ENCODE results near the gene DIS3L2.
"Not testable (repeated sequence)": the region's sequence is repeated elsewhere in the genome, so short reads cannot be mapped to it uniquely, and the experiment has no call there.

The DIS3L2 gene

DNA sequence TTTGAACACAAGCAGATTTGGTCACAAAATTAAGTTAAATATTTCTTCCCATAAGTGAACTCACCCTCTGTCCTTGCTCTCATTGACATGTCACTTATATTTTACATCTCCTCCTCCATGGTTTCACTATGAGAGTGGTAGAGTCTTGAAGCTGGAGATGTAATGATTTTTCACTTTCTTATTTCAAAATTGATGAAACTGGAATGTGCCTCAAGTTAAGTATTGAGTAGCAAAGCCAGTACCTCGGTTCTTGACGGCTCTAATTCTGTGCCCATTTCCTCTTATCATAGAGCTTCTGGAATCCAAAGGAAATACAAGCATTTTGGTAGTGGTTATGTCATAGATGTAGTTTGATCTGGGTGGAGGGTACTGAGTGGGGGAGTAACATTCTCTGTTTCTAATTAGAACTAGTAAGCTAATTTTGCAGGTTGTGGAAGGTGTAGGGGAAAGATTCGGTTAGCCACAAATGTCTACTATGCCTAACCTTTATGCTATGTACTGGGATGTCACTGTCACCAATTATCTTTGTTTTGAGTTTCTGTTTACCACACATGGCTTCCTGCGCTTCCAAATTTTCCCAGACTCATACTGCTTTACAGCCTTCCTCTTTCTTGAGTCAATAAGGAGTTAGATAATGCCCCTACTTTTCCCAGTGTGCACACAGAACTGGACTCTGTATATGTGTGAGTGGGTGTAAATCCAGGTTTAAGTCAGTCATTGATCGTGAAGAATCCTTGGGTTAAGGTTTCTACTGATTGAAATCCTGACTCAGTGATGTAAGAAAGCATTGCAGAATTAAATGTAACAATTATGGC lies 96.8 kb downstream of the DIS3L2 start:
- DNase-seq (ENCODE audit: low read depth), result no peak

DNA sequence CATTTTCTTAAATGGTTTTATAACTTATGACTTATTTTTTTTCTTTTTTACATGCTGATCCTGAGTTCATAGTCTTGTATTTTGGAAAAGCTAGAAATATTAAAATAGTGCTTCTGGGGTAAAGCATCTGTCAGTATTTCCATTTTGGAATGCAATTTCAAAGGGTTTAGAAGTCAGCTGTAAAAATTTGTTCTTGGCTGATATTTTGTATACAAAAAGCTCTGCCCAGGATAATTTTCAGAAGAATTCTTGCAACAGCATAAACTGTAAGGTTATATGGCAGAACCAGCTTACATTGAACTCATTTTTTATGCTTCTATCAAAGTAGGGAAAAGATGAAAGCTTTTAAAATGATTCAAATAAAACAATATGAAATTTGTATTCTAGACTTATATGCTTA lies 97.4 kb downstream of the DIS3L2 start:
- no peak for DNase-seq (ENCODE audit: low read depth)

DNA sequence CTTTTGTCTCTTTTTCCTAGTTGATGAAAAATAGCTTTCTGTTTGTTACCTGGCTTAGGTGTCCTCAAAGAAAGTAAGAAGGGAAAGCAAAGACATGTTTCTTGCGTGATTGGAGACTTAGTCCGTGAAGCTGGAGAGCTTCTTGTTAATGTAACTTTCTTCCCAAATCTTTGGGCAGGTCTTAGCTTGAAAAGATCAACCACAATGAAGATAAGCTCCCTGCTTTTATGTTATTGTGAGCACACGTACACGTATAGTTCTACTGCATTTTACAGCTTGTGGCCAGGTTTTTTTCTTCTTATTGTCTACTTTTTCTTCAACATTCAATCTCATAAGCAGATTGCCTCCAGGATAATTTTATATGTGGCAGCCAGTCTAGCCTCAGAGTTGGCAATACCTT lies 99.8 kb downstream of the DIS3L2 start:
- DNase-seq (ENCODE audit: low read depth), result no peak

DNA sequence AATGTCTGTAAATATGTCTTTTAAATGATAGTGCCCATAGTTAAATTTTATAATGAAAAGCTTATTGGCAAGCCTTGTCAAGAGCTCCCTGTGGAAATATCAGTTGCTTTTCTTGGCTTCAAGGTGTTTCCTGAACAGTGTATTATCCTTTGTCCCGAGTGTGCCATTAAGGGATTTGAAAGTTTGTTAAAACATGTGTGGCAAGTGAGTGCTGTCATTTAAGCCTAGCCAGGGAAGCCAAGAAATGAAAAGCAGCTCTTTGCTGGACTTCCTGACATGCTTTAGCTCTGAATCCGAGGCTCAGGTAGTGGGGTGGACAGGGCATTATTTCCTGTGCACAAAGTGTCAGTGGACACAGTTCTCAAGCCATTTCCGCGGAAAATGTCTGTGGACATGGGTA lies 111.5 kb downstream of the DIS3L2 start:
- DNase-seq (ENCODE audit: low read depth), result no peak

DNA sequence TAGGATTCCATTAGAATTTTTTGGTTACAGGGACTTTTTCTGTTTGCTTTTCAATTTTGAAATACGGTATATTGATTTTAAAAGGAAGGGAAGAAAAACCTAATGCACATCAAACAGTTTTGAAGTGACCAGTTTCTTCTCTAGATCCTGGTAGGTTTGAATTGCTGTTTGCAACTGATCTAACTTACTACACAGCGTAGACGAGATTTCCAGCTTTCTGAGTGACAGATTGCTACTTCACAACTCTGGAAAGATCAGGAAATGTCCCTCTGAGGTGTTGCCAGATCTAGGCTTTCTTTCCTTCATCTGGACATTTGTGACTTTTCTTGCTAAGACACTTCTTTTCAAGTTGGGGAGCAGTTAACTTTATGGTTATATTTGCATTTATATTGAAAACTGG lies 112.2 kb downstream of the DIS3L2 start:
- no peak for DNase-seq (ENCODE audit: low read depth)

DNA sequence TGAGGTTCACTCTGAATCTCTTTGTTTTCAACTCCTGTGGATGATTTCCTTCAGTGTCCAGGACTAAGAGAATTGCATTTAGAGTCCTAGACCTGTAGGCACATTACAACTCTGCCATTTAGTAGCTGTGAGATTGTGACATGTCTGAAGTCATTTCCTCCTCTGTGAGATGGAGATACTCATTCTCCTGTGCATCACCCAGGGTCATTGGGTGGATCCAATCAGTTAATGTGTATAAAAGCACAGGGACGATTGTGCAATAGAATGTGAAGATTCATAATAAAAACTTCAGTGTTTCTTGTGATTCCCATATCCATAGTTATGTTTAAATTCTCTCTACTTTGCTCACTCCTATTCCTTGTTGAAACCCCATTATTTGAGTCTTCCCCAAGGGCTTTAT lies 113.6 kb downstream of the DIS3L2 start:
- no peak for DNase-seq (ENCODE audit: low read depth)

DNA sequence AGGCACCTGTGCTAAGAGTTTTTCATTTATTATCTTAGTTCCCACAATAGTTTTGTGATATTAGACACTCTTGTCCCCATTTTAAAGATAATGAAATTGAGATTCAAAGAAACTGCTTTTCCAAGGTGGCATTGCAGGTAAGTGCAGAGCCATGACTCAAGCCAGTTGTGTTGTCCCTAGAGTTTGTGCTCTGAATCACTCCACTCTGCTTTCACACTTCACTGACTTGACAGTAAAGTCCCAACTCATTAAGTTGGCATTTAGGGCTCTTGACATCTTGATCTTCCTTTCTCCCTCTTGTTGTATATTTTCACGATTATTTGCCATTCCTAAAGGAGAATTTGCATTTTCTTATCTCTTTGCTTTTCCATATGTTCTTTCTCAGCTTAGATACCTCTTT lies 114.3 kb downstream of the DIS3L2 start:
- no peak for DNase-seq (ENCODE audit: low read depth)

DNA sequence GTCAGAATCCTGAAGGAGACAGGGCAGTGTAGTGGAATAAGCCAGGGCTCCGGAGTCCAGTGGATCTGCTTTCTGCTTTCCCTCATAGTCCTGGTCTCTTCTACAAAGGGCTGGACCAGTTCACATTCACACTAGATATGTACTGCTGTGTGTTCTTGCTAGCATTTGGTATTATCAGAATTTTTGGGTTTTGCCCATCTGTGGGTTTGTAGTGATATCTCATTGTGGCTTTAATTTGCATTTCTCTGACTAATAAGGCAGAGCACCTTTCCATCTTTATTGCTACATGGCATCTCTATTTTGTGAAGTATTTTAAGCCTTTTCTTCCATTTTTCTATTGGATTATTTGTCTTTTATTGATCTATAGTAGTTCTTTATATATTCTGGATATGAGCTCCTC lies 114.8 kb downstream of the DIS3L2 start:
- no peak for DNase-seq (ENCODE audit: low read depth)

DNA sequence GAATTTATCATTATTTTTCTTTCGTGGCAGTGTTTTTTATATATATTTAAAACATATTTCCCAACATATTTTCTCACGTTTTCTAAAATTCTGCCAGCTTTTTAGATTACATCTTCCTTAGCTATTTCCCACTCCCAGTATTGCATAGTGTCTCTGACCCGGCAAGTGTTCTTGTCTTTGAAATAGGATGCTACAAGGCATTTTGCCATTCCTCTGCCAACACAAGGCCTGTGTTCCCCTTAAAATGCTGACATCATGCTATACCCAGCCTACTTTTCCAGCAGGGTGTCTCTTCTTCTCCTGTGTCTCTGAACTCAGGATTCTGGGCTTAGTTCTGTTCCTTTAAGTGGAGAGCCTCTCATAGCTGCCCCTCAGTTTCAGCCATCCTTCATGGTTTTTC lies 115.2 kb downstream of the DIS3L2 start:
- no peak for DNase-seq (ENCODE audit: low read depth)

DNA sequence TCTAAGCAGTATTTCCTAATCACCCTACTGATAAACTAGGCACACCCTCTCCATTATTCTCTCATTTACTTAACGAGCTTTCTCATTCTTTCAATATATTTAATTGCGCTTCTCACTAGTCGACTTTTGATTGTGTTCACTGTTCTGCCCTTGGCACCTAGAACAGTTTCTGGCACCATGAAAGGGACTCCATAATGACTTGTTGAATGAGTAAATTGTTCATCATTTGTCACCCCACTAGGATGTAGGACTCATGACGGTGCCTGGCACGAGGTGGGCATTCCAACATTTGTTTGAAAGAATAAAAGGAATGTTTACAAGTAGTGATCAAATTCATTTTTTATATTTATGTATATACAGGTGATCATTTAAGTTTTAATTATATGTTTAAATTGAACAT lies 123.7 kb downstream of the DIS3L2 start:
- DNase-seq (ENCODE audit: low read depth), result no peak

DNA sequence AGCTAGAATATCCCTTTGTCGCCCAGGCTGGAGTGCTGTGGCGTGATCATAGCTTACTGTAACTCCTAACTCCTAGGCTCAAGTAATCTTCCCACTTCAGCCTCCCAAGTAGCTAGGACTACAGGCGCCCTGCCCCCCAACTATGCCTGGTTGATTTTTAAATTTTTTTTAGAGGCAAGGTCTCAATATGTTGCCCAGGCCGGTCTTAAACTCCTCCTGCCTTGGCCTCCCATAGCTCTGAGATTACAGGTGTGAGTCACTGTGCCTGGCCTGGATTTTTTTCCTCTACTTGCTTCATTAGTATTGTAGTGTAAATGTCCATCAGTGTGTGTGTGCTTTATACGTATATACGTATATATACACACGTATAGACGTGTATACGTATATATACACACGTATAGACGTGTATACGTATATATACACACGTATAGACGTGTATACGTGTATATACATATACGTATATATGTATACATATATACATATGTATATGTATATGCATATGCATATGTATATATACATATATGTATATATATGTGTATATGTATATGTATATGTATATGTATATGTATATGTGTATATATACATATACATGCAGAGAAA lies 124.4 kb downstream of the DIS3L2 start:
- DNase-seq (ENCODE audit: low read depth), result no peak

DNA sequence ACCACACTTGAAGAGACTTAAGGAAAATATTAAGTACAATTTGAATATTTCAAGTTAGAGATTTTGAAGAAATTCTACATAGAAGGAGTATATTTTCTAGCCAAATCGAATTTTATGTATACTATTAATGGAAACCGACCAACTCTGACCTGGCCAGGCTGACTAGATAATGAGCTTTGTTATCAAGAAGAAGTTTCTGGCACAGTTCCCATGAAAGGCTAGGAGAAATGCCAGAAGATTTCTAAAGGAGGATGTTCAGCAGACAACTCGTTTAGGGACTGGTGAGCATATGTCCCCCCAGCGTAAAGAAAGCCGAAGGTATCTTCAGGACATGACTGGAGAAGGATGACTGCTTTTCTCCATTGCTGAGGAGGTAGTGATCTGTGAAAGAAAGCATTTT lies 127.3 kb downstream of the DIS3L2 start:
- no peak for DNase-seq (ENCODE audit: low read depth)

DNA sequence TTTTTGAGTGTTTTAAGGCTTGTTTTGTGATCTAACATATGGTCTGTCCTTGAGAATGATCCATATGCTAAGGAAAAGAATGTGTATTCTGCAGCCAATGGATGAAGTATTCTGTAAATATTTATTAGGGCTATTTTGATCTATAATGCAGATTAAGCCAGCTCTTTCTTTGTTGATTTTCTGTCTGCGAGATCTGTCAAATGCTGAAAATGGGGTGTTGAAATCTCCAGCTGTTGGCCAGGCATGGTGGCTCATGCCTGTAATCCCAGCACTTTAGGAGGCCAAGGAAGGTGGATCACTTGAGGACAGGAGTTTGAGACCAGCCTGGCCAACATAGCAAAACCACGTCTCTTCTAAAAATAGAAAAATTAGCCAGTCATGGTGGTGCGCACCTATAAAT lies 132.7 kb downstream of the DIS3L2 start:
- DNase-seq (ENCODE audit: low read depth), result no peak

DNA sequence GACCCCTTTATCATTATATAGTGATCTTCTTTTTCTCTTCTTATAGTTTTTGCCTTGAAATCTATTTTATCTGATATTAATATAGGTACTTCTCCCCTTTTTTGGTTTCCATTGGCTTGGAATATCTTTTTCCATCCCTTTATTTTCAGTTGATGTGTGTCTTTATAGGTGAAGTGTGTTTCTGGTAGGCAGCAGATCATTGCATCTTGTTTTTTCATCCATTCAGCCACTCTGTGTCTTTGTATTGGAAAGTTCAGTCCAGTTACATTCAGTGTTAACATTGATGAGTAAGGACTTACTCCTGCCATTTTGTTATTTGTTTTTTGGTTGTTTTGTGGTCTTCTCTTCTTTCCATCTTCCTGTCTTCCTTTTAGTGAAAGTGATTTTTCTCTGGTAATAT lies 133.4 kb downstream of the DIS3L2 start:
- no peak for DNase-seq (ENCODE audit: low read depth)

DNA sequence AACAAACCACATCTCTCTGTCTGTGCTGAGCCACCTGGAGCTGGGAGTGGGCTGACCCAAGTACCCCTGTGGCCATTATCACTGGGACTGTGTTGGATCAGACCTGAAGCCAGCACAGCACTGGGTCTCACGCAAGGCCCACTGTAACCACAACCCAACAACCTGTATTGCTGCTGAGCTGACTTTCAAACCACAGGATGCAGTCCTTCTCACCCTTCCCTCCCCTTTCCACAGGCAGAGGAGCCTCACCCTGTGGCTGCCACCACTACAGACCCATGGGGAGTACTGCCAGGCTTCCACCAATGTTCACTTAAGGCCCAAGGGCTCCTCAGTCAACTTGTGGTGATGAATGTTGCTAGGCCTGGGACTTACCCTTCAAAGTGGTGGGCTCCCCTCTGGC lies 135.7 kb downstream of the DIS3L2 start:
- DNase-seq (ENCODE audit: low read depth), result no peak

DNA sequence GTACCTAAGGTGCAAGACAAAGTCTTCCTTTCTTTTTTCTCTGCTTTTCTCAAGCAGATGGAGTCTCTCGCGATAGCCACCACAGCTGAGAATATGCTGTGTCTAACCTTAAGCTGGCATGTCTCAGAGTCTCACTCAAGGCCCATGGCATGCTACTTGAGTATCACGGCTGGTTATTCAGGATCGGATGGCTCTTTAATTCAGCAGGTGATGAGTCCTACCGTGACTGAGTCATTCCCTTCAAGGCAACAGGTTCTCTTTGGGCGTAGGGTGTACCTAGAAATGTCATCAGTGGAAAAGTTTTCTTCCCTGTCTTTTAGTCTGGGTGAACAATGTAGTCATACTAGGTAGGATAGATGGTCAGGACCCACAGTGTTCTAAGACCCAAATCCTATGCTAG lies 136.2 kb downstream of the DIS3L2 start:
- DNase-seq (ENCODE audit: low read depth), result no peak

DNA sequence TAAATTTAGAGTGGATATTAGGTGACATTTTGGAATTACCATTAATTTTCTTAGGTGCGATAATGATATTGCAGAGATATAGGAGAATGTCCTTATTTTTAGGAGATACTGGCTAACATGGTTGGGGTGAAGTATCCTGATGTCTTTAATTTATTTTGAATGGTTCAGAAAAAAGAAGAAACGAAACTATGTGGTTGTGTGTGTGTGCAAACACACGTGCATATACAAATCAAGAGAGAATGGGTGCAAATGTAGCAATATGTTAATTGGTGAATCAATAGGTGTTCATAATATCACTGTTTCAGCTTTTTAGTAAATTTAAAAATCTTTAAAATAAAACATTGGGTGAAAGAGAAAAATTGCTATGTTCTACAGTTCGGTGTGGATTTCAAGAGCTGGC lies 140.9 kb downstream of the DIS3L2 start:
- DNase-seq (ENCODE audit: low read depth), result no peak

DNA sequence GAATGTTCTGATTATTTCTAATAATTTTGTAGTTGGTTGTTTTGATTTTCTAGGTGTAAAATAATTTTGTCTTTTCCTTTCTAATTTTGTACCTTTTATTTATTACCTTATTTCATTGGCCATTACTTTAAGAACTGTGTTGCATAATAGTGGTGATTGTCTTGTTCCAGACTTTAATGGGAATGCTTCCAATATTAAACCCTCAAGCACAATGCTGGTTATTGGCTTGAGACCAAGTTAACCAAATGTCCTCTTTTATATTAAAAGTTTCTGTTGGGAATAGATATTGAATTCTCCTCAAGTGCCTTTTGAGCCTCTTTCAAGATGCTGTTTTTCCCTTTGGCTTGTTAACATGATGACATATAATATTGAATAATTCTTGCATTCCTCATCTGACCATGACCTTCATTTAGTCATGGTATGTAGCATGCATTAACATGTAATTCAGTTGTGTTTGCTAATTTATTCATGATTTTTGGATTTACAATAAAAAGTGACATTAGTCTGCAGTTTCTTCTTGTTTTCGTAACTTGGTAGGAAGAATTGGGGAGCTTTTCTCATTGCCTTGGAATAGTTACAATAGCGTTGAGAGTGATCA lies 141.7 kb downstream of the DIS3L2 start:
- DNase-seq (ENCODE audit: low read depth), result no peak

DNA sequence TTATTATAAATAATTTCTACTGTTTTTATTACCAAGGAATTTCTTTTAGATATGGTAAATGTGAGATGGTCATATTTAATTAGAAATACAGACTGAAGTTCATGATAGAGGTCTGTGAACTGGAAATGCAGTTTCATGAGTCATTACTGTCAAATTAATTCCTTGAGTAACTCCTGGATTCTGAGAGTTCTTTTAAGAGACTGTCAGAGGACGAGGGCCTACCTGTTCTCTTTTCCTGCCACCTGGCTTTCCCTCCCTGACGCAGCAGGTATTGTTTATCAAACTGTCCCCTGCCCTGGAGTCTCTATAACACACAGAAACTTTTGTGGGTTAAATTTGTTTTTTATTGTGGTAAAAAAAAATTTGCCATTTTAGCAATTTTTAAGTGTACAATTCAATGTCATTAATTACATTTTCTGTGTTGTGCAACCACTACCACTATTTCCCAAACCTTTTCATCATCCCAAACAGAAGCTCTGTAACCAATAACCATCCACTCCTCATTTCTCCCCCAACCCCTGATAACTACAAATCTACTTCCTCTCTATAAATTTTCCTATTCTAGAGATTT lies 142.6 kb downstream of the DIS3L2 start:
- DNase-seq (ENCODE audit: low read depth), result no peak

DNA sequence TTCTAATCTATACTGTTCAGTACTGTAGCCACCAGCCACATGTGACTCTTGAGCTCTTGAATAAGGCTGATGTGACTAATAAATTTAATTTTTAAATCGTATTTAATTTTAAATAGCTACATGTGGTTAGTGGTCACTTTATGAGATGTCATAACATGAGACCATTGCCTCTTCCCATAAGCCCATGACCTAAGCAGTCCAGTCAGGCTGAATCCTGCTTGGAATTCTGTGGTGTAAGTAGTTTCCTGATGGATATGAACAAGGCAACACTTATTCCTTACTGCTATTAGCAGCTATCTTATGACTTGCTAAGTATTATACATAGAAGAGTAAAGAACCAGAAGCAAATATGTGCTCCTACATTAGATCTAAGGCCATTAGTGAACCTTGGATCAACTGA lies 150.0 kb downstream of the DIS3L2 start:
- DNase-seq (ENCODE audit: low read depth), result no peak

DNA sequence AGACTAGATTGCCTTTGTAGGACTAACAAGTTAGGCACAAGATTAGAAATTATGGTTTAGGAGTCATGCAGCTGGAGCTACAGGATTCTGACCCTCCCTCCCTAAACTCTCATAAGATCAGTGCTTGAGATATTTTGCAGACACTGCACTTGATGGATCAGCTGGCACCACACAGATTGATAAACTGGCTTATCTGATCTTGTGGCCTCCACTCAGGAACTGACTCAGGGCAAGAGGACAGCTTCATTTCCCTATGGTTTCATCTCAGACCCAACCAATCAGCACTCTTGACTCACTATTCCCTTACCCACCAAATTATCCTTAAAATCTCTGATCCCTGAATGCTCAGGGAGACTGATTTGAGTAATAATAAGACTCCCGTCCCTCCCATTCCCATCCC lies 152.3 kb downstream of the DIS3L2 start:
- no peak for DNase-seq (ENCODE audit: low read depth)

DNA sequence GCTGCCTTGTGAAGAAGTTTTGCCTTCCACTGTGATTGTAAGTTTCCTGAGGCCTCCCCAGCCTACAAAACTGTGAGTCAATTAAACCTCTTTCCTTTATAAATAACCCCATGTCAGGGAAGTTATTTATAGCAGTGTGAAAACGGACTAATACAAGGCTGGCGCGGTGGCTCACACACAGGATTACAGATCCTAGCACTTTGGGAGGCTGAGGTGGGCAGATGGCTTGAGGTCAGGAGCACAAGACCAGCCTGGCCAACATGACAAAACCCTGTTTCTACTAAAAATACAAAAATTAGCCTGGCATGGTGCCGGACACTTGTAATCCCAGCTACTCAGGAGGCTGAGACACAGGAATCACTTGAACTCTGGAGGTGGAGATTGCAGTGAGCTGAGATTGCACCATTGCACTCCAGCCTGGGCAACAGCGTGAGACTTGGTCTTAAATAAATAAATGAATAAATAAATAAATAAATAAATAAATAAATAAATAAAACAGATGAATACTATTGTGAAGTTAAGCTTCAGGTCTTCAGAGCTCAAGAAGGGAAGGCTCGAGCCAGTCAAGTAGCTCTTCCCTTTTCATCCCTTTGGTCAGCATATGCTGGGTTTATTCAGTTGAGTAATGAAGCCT lies 154.3 kb downstream of the DIS3L2 start:
- DNase-seq (ENCODE audit: low read depth), result not testable (repeated sequence)

DNA sequence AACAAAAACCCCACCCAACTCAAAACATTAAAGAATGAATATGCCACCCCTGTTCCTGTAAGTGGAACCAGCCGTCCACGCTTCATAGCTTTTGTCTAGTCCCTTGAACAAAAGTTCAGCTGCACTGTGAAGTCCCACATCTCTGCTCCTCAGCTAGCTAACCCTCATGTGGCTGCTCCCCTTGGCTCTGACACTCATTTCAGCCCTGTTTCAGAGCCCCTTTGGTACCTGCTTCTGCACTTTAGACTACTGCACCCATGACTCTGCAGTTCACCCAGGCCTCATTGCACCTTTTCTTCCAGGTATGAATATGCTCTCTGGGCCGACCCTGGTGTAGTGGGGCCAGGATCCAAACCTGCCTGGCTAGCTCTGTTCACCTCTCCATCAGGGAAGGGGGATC lies 155.3 kb downstream of the DIS3L2 start:
- no peak for DNase-seq (ENCODE audit: low read depth)
